GM12865 (cell line): Measurements from ENCODE around the gene CNTNAP3.
"Not testable (repeated sequence)": the region's sequence is repeated elsewhere in the genome, so short reads cannot be mapped to it uniquely, and the experiment has no call there.

ENCODE experiments used
- DNase-seq: peaks from one replicate; pipeline ENCODE4 v3.0.0; 2010; ENCODE audit warnings: low read depth
- H3K4me3 ChIP-seq: 2 replicates; pipeline ENCODE4 v1.5.1; 2011; ENCODE audit warnings: mild to moderate bottlenecking, low read depth, low read length, control low read depth

Gene CNTNAP3

GRCh38 chr9:39287980-39288379, at the start of gene CNTNAP3:
CNTNAP3 (minus strand) TSS chr9:39288167; CDS start chr9:39288064, 103 bp downstream.
- DNase-seq, H3K4me3 ChIP-seq: not testable (repeated sequence)

DNA sequence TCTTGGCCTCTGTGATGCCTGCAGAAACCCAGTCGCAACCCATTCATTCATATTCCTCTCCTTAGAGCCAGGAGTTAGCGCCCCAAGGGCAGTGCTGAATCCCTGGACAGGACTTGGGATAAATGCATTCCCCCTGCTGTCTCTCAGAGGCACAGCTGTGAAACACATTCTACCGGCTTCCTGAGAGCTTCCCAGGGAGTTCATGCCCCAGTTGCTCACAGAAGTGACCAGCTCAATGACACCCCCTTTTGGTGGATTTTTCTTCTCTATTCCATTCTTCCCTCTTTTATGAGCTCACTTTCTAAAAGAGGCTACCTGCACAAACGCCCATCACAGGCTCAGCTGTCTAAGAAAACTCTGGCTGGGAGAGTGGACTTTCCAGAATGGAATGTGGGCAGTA, 8.0 kb downstream of the CNTNAP3 start:
- H3K4me3 ChIP-seq, DNase-seq: not testable (repeated sequence)

DNA sequence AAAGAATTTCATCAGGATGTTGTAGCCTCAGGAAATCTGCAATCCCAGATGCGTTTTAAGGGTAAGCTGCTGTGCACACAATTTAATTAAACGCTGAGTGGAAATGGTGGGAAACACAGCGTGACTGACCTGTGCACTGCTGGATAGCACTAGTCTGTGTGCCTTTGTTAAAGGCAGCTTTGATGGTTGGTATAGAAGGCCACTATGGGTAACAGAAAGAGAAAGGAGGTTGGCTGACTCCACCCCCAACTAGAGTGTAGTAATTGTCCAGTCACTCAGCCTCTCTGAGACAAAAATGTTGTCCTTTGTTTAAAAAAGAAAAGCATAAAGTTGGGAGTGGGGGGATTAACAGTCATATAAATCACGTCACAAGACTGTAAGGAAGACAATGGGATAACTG, 45.5 kb downstream of the CNTNAP3 start:
- DNase-seq, H3K4me3 ChIP-seq: not testable (repeated sequence)

DNA sequence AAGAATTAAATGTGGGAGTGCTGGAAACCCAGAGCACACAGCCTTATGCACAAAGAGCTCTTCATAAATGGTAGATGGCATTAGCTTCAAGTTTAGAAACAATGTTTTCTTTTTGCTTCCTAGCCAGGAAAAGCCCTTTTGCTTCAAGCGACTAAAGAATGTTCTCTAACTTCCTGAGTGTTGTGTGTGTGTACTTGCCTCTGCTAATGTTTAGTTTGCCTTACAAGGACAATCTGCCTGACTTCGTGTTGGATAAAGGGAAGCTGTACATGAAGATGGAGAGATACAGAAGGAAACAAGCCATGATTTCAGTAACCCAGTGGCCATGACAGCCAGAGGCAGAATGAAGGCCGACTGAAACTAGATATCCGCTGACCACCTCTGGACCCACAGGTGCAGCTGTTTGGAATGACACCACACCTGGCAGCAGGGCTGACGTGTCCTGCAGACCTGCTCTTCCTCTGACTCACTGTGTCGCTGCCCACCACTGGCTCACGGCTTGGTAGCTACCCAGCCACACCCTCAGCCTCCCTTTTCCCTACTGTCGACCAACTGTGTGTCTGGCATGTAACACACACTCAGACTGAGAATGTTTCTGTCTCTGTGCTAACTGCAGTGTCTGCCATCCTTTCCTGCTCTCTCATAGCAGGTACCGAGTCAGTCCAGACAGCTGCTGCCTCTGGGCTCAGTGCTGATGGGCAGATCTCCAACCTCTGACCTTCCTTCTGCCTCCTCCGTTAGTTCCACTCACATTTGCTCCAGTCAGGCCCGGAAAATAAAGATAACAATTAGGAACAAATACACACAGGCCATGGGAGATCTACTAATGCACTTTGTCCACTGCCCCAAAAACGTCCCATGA, 55.6 kb downstream of the CNTNAP3 start:
- H3K4me3 ChIP-seq, DNase-seq: not testable (repeated sequence)

GRCh38 chr9:39215976-39216375, 72.0 kb downstream of the CNTNAP3 start:
- DNase-seq, H3K4me3 ChIP-seq: not testable (repeated sequence)

DNA sequence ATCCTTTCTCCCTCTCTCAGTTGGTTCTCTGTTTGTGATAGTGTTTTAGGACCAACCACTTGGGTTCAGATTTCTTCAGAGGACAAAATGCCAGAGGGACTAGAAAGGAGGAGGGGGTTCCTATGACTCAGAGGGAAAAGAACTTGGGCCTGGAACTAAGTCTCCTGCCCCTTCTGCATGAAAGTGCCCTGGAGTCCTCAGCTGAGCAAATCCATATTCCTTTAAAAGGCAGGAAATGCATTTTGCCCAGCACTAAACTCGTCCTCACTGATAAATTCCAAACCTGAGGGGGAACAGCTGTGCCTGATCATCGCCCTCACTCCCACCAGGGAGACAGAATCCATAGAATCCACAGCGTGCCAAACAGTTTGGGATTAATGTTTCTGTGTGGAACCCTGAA, 78.2 kb downstream of the CNTNAP3 start:
- DNase-seq, H3K4me3 ChIP-seq: not testable (repeated sequence)

DNA sequence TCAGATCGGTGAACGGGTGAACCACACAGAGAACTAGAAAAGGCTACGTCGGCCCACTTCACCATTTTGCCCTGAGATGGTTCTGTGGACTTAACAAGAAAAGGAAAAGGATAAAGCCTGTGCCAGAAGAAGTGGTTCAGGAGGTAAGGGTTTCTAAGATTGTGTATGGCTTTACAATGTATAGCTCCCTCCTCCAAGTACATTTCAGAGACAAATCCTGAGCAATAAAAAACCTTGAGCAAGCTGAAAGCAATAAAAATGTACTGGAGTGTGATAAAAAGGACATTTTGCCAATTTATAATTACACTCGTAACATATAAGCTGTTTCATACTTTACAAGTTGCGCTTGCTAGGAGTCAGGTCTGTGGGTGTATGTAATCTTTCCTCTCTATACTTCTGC, 81.3 kb downstream of the CNTNAP3 start:
- H3K4me3 ChIP-seq = not testable (repeated sequence)

GRCh38 chr9:39205842-39206241, 82.1 kb downstream of the CNTNAP3 start:
- DNase-seq, H3K4me3 ChIP-seq: not testable (repeated sequence)

More for the DNA sequence above, 81.3 kb downstream of the CNTNAP3 start:
- DNase-seq = not testable (repeated sequence)

- not testable (repeated sequence) for H3K4me3 ChIP-seq, DNase-seq
Measured at GRCh38 chr9:39200412-39200811, 87.6 kb downstream of the CNTNAP3 start.

DNA sequence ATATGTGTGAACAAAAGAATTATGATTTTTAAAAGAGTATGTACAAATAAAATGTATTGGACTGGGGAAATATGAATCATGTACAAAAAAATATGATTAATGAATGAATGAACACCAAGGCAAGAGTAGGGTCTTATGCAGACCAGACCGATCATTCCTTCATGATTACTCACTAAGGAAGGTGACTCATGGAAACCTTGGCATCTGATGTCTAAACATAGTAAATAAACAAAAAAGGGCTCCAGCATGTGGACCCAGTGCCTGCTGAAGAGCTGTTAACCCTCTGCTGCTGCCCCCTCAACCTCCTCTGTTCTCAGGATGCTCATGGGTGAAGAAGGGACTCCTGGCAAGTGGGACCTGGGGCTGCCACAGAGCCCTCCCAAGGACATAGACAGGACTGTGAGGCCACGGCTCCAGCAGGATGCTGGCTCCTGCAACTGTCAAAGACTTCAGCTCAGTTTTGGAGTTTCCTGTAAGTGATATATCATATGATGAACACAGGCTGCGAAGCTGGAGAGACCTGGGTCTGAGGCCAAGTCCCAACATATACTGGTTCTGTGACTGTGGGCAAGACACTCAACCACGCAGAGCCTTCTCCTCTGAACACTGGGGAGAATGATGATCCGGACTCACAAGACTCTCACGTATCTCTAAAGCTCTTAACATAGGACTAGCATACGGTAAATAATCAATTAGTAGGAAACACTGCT, 89.8 kb downstream of the CNTNAP3 start:
- not testable (repeated sequence) for DNase-seq, H3K4me3 ChIP-seq

GRCh38 chr9:39171370-39171769, 116.6 kb downstream of the CNTNAP3 start:
- not testable (repeated sequence) for H3K4me3 ChIP-seq, DNase-seq

- not testable (repeated sequence) for DNase-seq, H3K4me3 ChIP-seq
Measured at GRCh38 chr9:39157714-39158113, 130.3 kb downstream of the CNTNAP3 start.

GRCh38 chr9:39132826-39133552, 155.0 kb downstream of the CNTNAP3 start:
- not testable (repeated sequence) for DNase-seq, H3K4me3 ChIP-seq

DNA sequence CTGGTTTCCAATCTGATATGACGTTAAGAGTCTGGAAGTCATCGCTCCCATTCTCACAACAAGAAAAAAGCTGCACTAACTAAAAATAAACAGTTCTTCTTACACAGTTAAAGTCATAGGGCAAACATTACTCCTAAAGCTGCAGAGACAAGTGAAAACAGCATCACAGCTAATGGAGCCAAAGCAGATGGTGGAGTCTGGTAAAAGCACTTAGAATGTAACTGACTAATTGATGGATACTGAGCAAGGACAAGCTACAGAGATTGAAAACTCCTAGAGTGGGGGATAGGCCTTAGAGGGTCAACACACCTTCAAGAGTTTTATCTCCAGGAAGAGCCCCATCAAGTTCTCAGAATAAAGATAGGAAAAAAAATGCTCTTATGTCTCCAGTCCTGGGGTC, 166.6 kb downstream of the CNTNAP3 start:
- not testable (repeated sequence) for H3K4me3 ChIP-seq, DNase-seq

DNA sequence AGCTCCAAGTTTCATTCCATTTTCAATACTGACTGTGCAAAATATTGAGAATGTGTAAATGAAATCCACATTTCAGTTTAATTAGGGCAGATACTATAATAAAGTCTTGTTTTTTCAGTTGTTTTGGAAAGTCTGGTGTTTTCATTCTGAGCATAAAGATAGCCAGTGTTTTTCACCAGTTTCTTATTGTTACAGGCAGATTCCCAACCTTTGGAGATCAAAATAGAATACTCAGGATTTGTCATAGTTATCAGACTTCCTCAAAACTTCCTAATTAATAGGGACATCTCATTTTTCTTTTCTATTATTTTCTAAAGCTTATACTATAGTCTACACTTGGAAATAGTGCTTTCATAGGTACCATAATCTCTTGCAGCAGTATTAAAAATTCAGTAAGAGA, 176.2 kb downstream of the CNTNAP3 start:
- H3K4me3 ChIP-seq, DNase-seq: not testable (repeated sequence)
